ENCODE data around the gene MOV10. TPM values are rescaled to one million over a fixed set of nuclear protein-coding genes. Genes with fewer than 3 reads are reported as not detected.
A peak's percentile ranks its signal among the peaks of the same experiment; 100 is the strongest.

The MOV10 gene
- total RNA-seq, 4 donors from 2014 or later: 12.3 to 24.1 (median 18.7) TPM

DNA sequence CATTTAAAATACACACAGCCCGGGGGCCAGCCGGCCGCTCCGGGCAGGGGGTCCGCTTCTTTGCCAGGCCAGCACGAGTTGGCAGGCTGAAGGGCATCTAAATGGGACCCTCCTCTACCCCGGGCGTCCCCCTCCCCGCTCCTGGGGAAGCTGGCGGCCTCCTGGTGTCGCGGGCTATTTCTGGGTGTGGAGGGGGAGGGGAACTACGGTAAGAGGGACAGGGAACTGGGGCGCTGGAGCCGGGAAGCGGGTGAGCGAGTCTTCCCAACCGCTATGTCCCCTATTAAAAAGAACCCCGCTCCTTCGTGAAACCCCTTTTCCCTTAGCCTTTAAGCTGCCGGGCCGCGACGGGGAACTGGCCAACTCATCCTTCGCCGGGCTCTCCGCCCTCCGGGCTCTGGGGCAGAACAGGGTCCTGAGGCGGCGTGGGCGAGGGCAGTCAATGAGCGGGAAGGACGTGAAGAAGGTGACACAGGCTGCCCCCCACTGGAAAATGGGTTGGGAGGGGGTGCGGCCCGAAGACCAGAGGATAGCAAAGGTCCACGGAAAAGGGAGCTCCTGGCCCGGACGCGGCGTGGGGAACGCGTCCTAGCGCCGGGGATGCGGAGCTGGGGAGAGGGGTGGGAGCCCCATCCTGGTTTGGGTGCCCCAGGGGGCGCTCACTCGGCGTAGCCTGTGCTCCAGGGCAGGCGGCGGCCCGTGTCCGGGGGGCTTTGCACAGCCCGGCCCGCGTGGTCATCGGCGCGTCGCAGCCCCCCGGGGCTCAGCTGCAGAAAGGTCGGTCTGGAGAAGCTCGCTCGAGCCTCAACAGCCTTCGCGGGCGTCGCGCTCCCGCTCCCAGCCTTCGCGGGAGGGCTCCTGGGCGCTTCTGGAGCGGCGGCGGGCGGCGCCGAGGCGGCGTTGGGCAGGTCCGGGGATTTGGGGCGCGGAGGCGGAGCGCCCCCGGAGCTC, 40.1 kb downstream of the MOV10 start:
- Histone ChIP-seq H3K36me3 (peaks cover 0 to 5% (median 0%) of the 10 kb centered on the region in 4 donors), H3K9me3 (no peaks in the 10 kb centered on the region), H3K4me3 (peak overlapping the region; percentile 68 to 81 (median 71)), H3K27me3 (peaks cover 0 to 10% (median 0%) of the 10 kb centered on the region in 4 donors), H3K27ac (replicated peaks in 1 of 4) (peak overlapping the region; percentile 65 to 81 (median 75)), H3K4me1 (peaks cover 18 to 44% (median 33%) of the 10 kb centered on the region in 4 donors)
- TF ChIP-seq POLR2A (IDR thresholded peaks at IDR 0.05; ENCODE audit: low read depth): no peak
- TF ChIP-seq EP300 (IDR thresholded peaks at IDR 0.05): no peak
- TF ChIP-seq POLR2AphosphoS5 (IDR thresholded peaks at IDR 0.05): no peak
- TF ChIP-seq, protein P1, sequence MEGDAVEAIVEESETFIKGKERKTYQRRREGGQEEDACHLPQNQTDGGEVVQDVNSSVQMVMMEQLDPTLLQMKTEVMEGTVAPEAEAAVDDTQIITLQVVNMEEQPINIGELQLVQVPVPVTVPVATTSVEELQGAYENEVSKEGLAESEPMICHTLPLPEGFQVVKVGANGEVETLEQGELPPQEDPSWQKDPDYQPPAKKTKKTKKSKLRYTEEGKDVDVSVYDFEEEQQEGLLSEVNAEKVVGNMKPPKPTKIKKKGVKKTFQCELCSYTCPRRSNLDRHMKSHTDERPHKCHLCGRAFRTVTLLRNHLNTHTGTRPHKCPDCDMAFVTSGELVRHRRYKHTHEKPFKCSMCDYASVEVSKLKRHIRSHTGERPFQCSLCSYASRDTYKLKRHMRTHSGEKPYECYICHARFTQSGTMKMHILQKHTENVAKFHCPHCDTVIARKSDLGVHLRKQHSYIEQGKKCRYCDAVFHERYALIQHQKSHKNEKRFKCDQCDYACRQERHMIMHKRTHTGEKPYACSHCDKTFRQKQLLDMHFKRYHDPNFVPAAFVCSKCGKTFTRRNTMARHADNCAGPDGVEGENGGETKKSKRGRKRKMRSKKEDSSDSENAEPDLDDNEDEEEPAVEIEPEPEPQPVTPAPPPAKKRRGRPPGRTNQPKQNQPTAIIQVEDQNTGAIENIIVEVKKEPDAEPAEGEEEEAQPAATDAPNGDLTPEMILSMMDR (IDR thresholded peaks at IDR 0.05): no peak
- intact Hi-C loops (cut with DNase I): loop anchor here (5.0 to 10.0 kb wide), 3 partner anchors 243 to 358 kb away; partner anchors contain the start of genes LRIG2 and SLC16A1
- WGBS: 0% methylated on average over 25 of the region's 86 CpGs
- DNase-seq (ENCODE audit: extremely low spot score): no peak

DNA sequence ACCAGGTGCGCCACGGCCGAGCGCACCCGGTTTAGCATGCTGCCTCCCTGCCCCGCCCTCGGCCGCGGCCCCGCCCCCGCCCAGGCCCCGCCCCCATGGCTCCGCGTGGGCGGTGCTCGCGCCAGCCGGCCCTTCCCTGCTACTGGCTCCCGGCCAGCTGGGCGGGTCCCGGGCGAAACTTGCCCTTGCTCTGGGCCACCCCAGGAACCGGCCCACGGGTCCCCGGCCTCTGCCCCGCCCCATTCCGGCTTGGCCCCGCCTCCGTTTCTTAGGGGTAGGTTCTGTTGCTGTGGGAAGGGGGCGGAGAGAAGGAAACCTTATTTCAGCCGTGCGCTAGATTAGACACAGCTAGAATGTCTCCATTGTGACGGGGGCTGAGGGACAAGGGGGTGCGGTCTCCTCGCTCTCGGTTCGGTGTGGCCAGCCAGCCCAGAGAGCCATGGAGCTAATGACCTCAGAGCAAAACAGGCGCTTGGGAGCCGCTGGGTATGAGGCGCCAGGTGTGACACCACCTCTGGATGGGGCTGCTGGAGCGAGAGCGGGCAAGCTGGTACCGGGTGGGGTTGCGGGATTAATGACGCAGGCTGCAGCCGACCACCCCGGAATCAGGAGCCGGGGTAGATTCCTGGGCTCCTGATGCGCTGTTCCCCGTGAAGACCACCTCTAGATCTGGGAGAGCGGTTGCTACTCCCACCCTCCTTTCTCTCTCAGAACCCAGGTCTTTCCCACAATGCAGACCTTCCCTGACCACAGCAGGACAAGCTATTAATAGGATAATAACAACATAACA, 41.0 kb downstream of the MOV10 start, which contains the start of gene PPM1J:
PPM1J (minus strand) TSS at position 69 of the 790 bp plus-strand sequence; CDS start at position 38, 31 bp downstream.
- WGBS: 2% methylated on average over 17 of the region's 51 CpGs
- Histone ChIP-seq H3K4me3 (peak within 1 kb of the TSS; percentile 68 to 81 (median 71)), H3K4me1 (peaks cover 18 to 44% (median 33%) of the 10 kb centered on the region in 4 donors), H3K27ac (replicated peaks in 1 of 4) (peak within 1 kb of the TSS; percentile 65 to 81 (median 75)), H3K27me3 (peaks cover 0 to 15% (median 0%) of the 10 kb centered on the region in 4 donors), H3K36me3 (no peaks in the 10 kb centered on the region), H3K9me3 (no peaks in the 10 kb centered on the region)
- DNase-seq (ENCODE audit: extremely low spot score): peak; percentile 99
- intact Hi-C loops (cut with DNase I): loop anchor here (2.0 to 10.0 kb wide), 4 partner anchors 89 to 357 kb away; partner anchors contain the start of genes LRIG2 and SLC16A1
- TF ChIP-seq, protein P1 (IDR thresholded peaks at IDR 0.05): peak in 1 of 3 experiments; percentile 6
- TF ChIP-seq EP300 (IDR thresholded peaks at IDR 0.05) (no peak), POLR2AphosphoS5 (IDR thresholded peaks at IDR 0.05) (peak; percentile 64 to 78)

DNA sequence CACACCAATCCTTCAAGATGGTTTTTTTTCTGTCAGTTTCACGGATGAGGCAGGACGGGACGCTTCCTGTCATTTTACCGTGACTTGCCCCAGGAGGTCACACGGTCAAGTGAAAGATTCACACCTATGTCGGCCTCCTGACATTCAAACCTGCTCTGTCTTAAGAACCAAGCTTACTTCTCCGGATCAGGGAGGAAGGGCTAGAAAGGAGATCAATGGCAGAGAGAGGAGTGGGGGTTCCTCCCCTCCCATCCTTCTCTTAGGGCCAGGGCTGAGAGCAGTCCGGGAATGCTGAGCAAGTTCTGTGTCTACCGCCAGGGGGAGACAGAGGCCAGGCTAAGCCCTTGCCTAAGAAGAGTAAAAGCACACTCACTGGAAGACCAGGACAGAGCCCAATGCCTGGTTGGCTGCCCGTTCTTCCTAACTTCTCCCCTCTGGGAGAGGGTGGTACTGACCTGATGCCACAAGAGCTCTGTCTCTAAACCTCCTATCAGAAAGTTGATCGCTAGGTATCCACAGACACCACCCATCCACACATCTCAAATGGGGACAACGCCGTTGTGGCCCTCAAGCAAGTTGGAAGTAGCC, 41.8 kb downstream of the MOV10 start:
- Histone ChIP-seq H3K4me1 (peaks cover 18 to 44% (median 33%) of the 10 kb centered on the region in 4 donors), H3K4me3 (peak overlapping the region; percentile 68 to 81 (median 71)), H3K27me3 (peaks cover 0 to 15% (median 0%) of the 10 kb centered on the region in 4 donors), H3K9me3 (no peaks in the 10 kb centered on the region), H3K36me3 (no peaks in the 10 kb centered on the region), H3K27ac (replicated peaks in 1 of 4) (peak overlapping the region; percentile 65 to 81 (median 75))
- DNase-seq (ENCODE audit: extremely low spot score): peak; percentile 96
- intact Hi-C loops (cut with DNase I): loop anchor here (2.0 to 10.0 kb wide), 4 partner anchors 89 to 356 kb away; partner anchors contain the start of genes LRIG2 and SLC16A1
- WGBS: 17% methylated on average over 13 of the region's 13 CpGs
- no peak for TF ChIP-seq POLR2A (IDR thresholded peaks at IDR 0.05; ENCODE audit: low read depth)
- TF ChIP-seq, protein P1 (IDR thresholded peaks at IDR 0.05): peak; percentile 89 to 94 (median 93)
- peak in 1 of 2 donors; percentile 68 for TF ChIP-seq POLR2AphosphoS5 (IDR thresholded peaks at IDR 0.05)
- TF ChIP-seq EP300 (IDR thresholded peaks at IDR 0.05): no peak

DNA sequence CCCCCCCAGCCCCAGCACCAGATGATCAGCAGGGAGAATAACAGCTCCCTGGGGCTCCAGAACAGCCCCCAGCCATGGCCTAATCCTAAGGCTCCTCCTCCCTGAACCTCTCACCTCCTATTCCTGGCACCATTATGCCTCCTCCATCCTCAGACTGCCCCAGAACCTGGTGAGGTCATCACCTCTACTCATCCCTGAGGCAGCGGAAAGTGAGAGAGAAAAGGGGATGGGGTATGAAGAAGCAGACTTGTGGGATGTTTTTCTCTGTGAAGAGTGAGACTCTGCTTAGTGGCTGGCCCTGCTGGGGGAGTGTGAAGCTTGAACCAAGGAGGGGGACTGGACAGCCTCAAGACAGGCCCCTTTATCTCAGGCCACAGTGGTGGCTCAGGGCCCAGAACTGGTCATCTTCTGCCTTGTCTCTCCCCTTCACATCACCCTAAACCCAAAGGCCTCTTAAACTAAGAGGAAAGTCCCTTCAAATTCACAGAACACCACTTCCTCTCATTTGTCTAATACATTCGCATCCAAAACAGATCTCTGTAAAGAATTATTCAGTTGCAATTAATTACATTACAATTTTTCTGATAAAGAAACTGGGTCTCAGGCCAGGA, 42.9 kb downstream of the MOV10 start:
- intact Hi-C loops (cut with DNase I): loop anchor here (2.0 to 10.0 kb wide), 4 partner anchors 87 to 355 kb away; partner anchors contain the start of genes LRIG2 and SLC16A1
- Histone ChIP-seq H3K36me3 (no peaks in the 10 kb centered on the region), H3K27me3 (peaks cover 0 to 21% (median 0%) of the 10 kb centered on the region in 4 donors), H3K9me3 (no peaks in the 10 kb centered on the region), H3K4me1 (peaks cover 18 to 48% (median 36%) of the 10 kb centered on the region in 4 donors), H3K4me3 (no peak overlapping the region), H3K27ac (replicated peaks in 1 of 4) (no peak overlapping the region)
- no peak for DNase-seq (ENCODE audit: extremely low spot score)
- no peak for TF ChIP-seq POLR2AphosphoS5 (IDR thresholded peaks at IDR 0.05)
- TF ChIP-seq POLR2A (IDR thresholded peaks at IDR 0.05; ENCODE audit: low read depth): no peak
- no peak for TF ChIP-seq EP300 (IDR thresholded peaks at IDR 0.05)
- TF ChIP-seq, protein P1 (IDR thresholded peaks at IDR 0.05): no peak
- 85% methylated on average over 2 of the region's 2 CpGs for WGBS
